Glomerular endothelial cell (primary cell): ENCODE results near the gene IGSF11. TPM values are rescaled to one million over a fixed set of nuclear protein-coding genes. Genes with fewer than 3 reads are reported as not detected.
"Not testable (repeated sequence)": the region's sequence is repeated elsewhere in the genome, so short reads cannot be mapped to it uniquely, and the experiment has no call there.

ENCODE experiments used
- DNase-seq: peaks from one replicate; pipeline ENCODE4 v3.0.0-alpha.2; 2011; ENCODE audit warnings: low read depth, low spot score; ENCODE audit errors: extremely low read depth
- total RNA-seq: library from RNA; depleted of rRNA; stranded (reverse); fragments of >200 nt; gene quantifications from 2 replicates; pipeline ENCODE4 v1.2.3, GENCODE V29; 2015

The IGSF11 gene
- total RNA-seq: 0.44 TPM in 1 of 2 replicates, not detected in the other

- no peak for DNase-seq
Observed at GRCh38 chr3:119034256-119035013, at the start of gene IGSF11. TSS of gene IGSF11 (minus strand) at chr3:119034846. CDS start at chr3:119034582, 264 bp downstream.

GRCh38 chr3:119080364-119080763 is 45.7 kb upstream of the IGSF11 start:
- no peak for DNase-seq

- no peak for DNase-seq
Observed at GRCh38 chr3:119073258-119074001, 38.8 kb upstream of the IGSF11 start.

- DNase-seq: not testable (repeated sequence)
Observed at GRCh38 chr3:119072451-119072850, 37.8 kb upstream of the IGSF11 start.

GRCh38 chr3:119069725-119070124 is 35.1 kb upstream of the IGSF11 start:
- no peak for DNase-seq

- no peak for DNase-seq
Observed at GRCh38 chr3:119063471-119063870, 28.8 kb upstream of the IGSF11 start.

GRCh38 chr3:119062892-119063291 is 28.2 kb upstream of the IGSF11 start:
- no peak for DNase-seq

- no peak for DNase-seq
Observed at GRCh38 chr3:119044593-119044992, 9.9 kb upstream of the IGSF11 start.

GRCh38 chr3:119042162-119042561 is 7.5 kb upstream of the IGSF11 start:
- DNase-seq: no peak

GRCh38 chr3:119035014-119035346 is 334 bp upstream of the IGSF11 start:
- DNase-seq: no peak

- DNase-seq: no peak
Observed at GRCh38 chr3:119033393-119034255, 1.0 kb downstream of the IGSF11 start.

GRCh38 chr3:119025171-119025795 is 9.4 kb downstream of the IGSF11 start:
- DNase-seq: no peak

GRCh38 chr3:119019767-119020518 is 14.7 kb downstream of the IGSF11 start:
- no peak for DNase-seq

GRCh38 chr3:119018690-119019463 is 15.8 kb downstream of the IGSF11 start:
- DNase-seq: no peak

- DNase-seq: no peak
Observed at GRCh38 chr3:119015942-119016341, 18.7 kb downstream of the IGSF11 start.

GRCh38 chr3:119013951-119014350 is 20.7 kb downstream of the IGSF11 start:
- no peak for DNase-seq

- DNase-seq: no peak
Observed at GRCh38 chr3:119011528-119011927, 23.1 kb downstream of the IGSF11 start.

- no peak for DNase-seq
Observed at GRCh38 chr3:118997190-118997589, 37.5 kb downstream of the IGSF11 start.

GRCh38 chr3:118991775-118992174 is 42.9 kb downstream of the IGSF11 start:
- no peak for DNase-seq
